Smooth muscle cell (in vitro differentiated cells): ENCODE results near the gene PEX16. TPM values are rescaled to one million over a fixed set of nuclear protein-coding genes. Genes with fewer than 3 reads are reported as not detected.

Experiments
- DNase-seq: peaks from one replicate; lab custom pipeline; 2025; ENCODE audit not compliant: unreplicated experiment; lab: John Stamatoyannopoulos, UW
- H2AFZ ChIP-seq: fragments of 200-600 bp; sonication (generic); 2 replicates; pipeline ENCODE4 v1.6.0; 2016; ENCODE audit warnings: antibody characterized with exemption, low read depth, mild to moderate bottlenecking
- H3F3A ChIP-seq: fragments of 200-600 bp; sonication (generic); 2 replicates; pipeline ENCODE4 v1.6.0; 2017; ENCODE audit warnings: antibody characterized with exemption, low read depth
- H3K27ac ChIP-seq: fragments of 200-600 bp; sonication (generic); 2 replicates; pipeline ENCODE4 v1.5.1; 2016; ENCODE audit warnings: low read depth, mild to moderate bottlenecking
- H3K27me3 ChIP-seq: fragments of 200-600 bp; sonication (generic); 2 replicates; pipeline ENCODE4 v1.6.1; 2016; ENCODE audit warnings: low read depth, mild to moderate bottlenecking
- H3K36me3 ChIP-seq: fragments of 200-600 bp; sonication (generic); 2 replicates; pipeline ENCODE4 v1.5.1; 2016; ENCODE audit warnings: low read depth
- H3K4me1 ChIP-seq: fragments of 200-600 bp; sonication (generic); 2 replicates; pipeline ENCODE4 v1.5.1; 2016; ENCODE audit warnings: low read depth
- H3K4me2 ChIP-seq: fragments of 200-600 bp; sonication (generic); 2 replicates; pipeline ENCODE4 v1.6.0; 2016; ENCODE audit warnings: mild to moderate bottlenecking
- H3K4me3 ChIP-seq: fragments of 200-600 bp; sonication (generic); 2 replicates; pipeline ENCODE4 v1.5.1; 2016; ENCODE audit warnings: mild to moderate bottlenecking
- H3K79me2 ChIP-seq: fragments of 200-600 bp; sonication (generic); 2 replicates; pipeline ENCODE4 v1.6.0; 2016; ENCODE audit warnings: low read depth, mild to moderate bottlenecking
- H3K9ac ChIP-seq: fragments of 200-600 bp; sonication (generic); 2 replicates; pipeline ENCODE4 v1.6.0; 2016; ENCODE audit warnings: low read depth
- H3K9me3 ChIP-seq: fragments of 200-600 bp; sonication (generic); replicated peaks from 2 replicates; pipeline ENCODE4 v1.5.1; 2016; ENCODE audit warnings: low read depth
- H4K20me1 ChIP-seq: fragments of 200-600 bp; sonication (generic); 2 replicates; pipeline ENCODE4 v1.6.0; 2016; ENCODE audit warnings: low read depth
- CTCF ChIP-seq: fragments of 200-600 bp; sonication (generic); IDR thresholded peaks from 2 replicates; pipeline ENCODE4 v1.5.1; 2017; ENCODE audit warnings: borderline replicate concordance, mild to moderate bottlenecking, antibody characterized with exemption; ENCODE audit not compliant: insufficient read depth, poor library complexity, severe bottlenecking
- WGBS: methylation state at CpG from one replicate; pipeline ENCODE4 v1.1.7; 2016; ENCODE audit warnings: low lambda C conversion rate; 5-methylcytosine and 5-hydroxymethylcytosine counted together
- polyA plus RNA-seq: library from polyadenylated mRNA; unstranded; fragments of >200 nt; fragmentation: Nextera tagmentation; extraction: Ambion mirVana; gene quantifications from 2 replicates; pipeline ENCODE4 v1.2.1, GENCODE V29; 2016
- total RNA-seq: library from RNA; depleted of rRNA; stranded (reverse); fragments of >200 nt; gene quantifications from 2 replicates; pipeline ENCODE4 v1.2.3, GENCODE V29; 2014

Gene PEX16
- total and polyA plus RNA-seq, 2 experiments from 2014 or later: 10.5 to 30.2 TPM

- H3K9ac ChIP-seq: no peak overlapping the region
- peak overlapping the region; percentile 80 for H3K4me3 ChIP-seq
- no peak overlapping the region for H3K27ac ChIP-seq
- H3K27me3 ChIP-seq: peaks cover 34% of the 10 kb centered on the region
- no peaks in the 10 kb centered on the region for H3K9me3 ChIP-seq
- WGBS: 76% methylated on average over 7 of the region's 7 CpGs
- TF ChIP-seq CTCF: no peak
- peaks cover 8% of the 10 kb centered on the region for H3K79me2 ChIP-seq
- no peak for DNase-seq
- no peaks in the 10 kb centered on the region for H4K20me1 ChIP-seq
- peaks cover 30% of the 10 kb centered on the region for H3K4me1 ChIP-seq
- H3F3A ChIP-seq: no peaks in the 10 kb centered on the region
- H3K36me3 ChIP-seq: no peaks in the 10 kb centered on the region
- peak overlapping the region; percentile 95 for H3K4me2 ChIP-seq
- peak overlapping the region; percentile 64 for H2AFZ ChIP-seq
Measured at GRCh38 chr11:45918962-45919675, 1.4 kb upstream of the PEX16 start.

- WGBS: under 1% methylated on average over 38 of the region's 38 CpGs
- no peaks in the 10 kb centered on the region for H3K9me3 ChIP-seq
- DNase-seq: peak; percentile 63
- peaks cover 30% of the 10 kb centered on the region for H3K4me1 ChIP-seq
- H3F3A ChIP-seq: no peaks in the 10 kb centered on the region
- peaks cover 8% of the 10 kb centered on the region for H3K79me2 ChIP-seq
- H3K9ac ChIP-seq: peak overlapping the region; percentile 47
- TF ChIP-seq CTCF: no peak
- H3K36me3 ChIP-seq: no peaks in the 10 kb centered on the region
- H3K4me3 ChIP-seq: peak overlapping the region; percentile 80
- H3K27ac ChIP-seq: peak overlapping the region; percentile 79
- H4K20me1 ChIP-seq: no peaks in the 10 kb centered on the region
- H3K4me2 ChIP-seq: peak overlapping the region; percentile 95
- H2AFZ ChIP-seq: peak overlapping the region; percentile 64
- peaks cover 30% of the 10 kb centered on the region for H3K27me3 ChIP-seq
Measured at GRCh38 chr11:45918331-45918941, 759 bp upstream of the PEX16 start.

- 13% methylated on average over 13 of the region's 16 CpGs for WGBS
- H3K4me2 ChIP-seq: peak overlapping the region; percentile 95
- no peaks in the 10 kb centered on the region for H3K9me3 ChIP-seq
- H3K36me3 ChIP-seq: no peaks in the 10 kb centered on the region
- H4K20me1 ChIP-seq: no peaks in the 10 kb centered on the region
- H3K4me1 ChIP-seq: peaks cover 29% of the 10 kb centered on the region
- peak overlapping the region; percentile 79 for H3K27ac ChIP-seq
- no peak overlapping the region for H2AFZ ChIP-seq
- peak overlapping the region; percentile 80 for H3K4me3 ChIP-seq
- H3F3A ChIP-seq: no peaks in the 10 kb centered on the region
- no peak for DNase-seq
- no peak for TF ChIP-seq CTCF
- H3K27me3 ChIP-seq: peaks cover 18% of the 10 kb centered on the region
- peaks cover 8% of the 10 kb centered on the region for H3K79me2 ChIP-seq
- peak overlapping the region; percentile 85 for H3K9ac ChIP-seq
Measured at GRCh38 chr11:45917286-45917622, 423 bp downstream of the PEX16 start.

GRCh38 chr11:45915446-45915845, 2.2 kb downstream of the PEX16 start:
- H2AFZ ChIP-seq: no peak overlapping the region
- DNase-seq: no peak
- 91% methylated on average over 13 of the region's 13 CpGs for WGBS
- no peak overlapping the region for H3K4me2 ChIP-seq
- H3K4me1 ChIP-seq: peaks cover 17% of the 10 kb centered on the region
- no peak overlapping the region for H3K9ac ChIP-seq
- no peak overlapping the region for H3K4me3 ChIP-seq
- H3K79me2 ChIP-seq: peaks cover 8% of the 10 kb centered on the region
- H4K20me1 ChIP-seq: no peaks in the 10 kb centered on the region
- H3K9me3 ChIP-seq: no peaks in the 10 kb centered on the region
- peaks cover under 1% of the 10 kb centered on the region for H3K27me3 ChIP-seq
- no peaks in the 10 kb centered on the region for H3K36me3 ChIP-seq
- no peak for TF ChIP-seq CTCF
- H3F3A ChIP-seq: no peaks in the 10 kb centered on the region
- no peak overlapping the region for H3K27ac ChIP-seq
